ENCODE measurements around the gene TYW5. TPM values are rescaled to one million over a fixed set of nuclear protein-coding genes. Genes with fewer than 3 reads are reported as not detected.
A peak's percentile ranks its signal among the peaks of the same experiment; 100 is the strongest.

The TYW5 gene
- total RNA-seq, 2 donors from 2014 or later, result 16.0 to 16.3 TPM

- H3K27me3 ChIP-seq (ENCODE audit: control insufficient read depth, insufficient read depth, low read length, poor library complexity, severe bottlenecking), result no peaks in the 10 kb centered on the region
- peaks cover 35% of the 10 kb centered on the region for H3K36me3 Mint-ChIP-seq (ENCODE audit: low read depth)
- no peak overlapping the region for H3K9ac ChIP-seq (ENCODE audit: extremely low read depth, low read length, poor library complexity, severe bottlenecking)
- no peak overlapping the region for H3K27ac Mint-ChIP-seq
- peaks cover 73% of the 10 kb centered on the region for H3K36me3 ChIP-seq (ENCODE audit: control insufficient read depth, insufficient read depth, low read length)
- H3K9me3 Mint-ChIP-seq, result no peaks in the 10 kb centered on the region
- no peaks in the 10 kb centered on the region for H3K9me3 ChIP-seq (ENCODE audit: control insufficient read depth, low read length)
- no peak overlapping the region for H3K4me3 Mint-ChIP-seq
- no peak overlapping the region for H3K4me3 ChIP-seq (ENCODE audit: low read length)
- H3K4me1 ChIP-seq (ENCODE audit: control insufficient read depth, insufficient read depth, low read length), result no peaks in the 10 kb centered on the region
- TF ChIP-seq CTCF (conservative IDR thresholded peaks at IDR 0.05), result no peak
- 100% methylated on average over 1 of the region's 2 CpGs; no CpG with 5 or more reads in 1 of the 2 experiments for WGBS, 2 experiments (ENCODE audit: insufficient coverage in 1 of 2, insufficient read length in 1 of 2)
- H3K27me3 Mint-ChIP-seq (ENCODE audit: insufficient read depth), result no peaks in the 10 kb centered on the region
- DNase-seq, result no peak
- peaks cover 11% of the 10 kb centered on the region for H3K4me1 Mint-ChIP-seq
- no peak overlapping the region for H3K27ac ChIP-seq (ENCODE audit: low read depth, low read length)
Observed at GRCh38 chr2:199929262-199929661, 26.0 kb downstream of the TYW5 start.

GRCh38 chr2:199928626-199929025 is 26.7 kb downstream of the TYW5 start:
- no peak for TF ChIP-seq CTCF (conservative IDR thresholded peaks at IDR 0.05)
- H3K36me3 ChIP-seq (ENCODE audit: control insufficient read depth, insufficient read depth, low read length), result peaks cover 68% of the 10 kb centered on the region
- peaks cover 35% of the 10 kb centered on the region for H3K36me3 Mint-ChIP-seq (ENCODE audit: low read depth)

GRCh38 chr2:199928226-199928625 is 27.1 kb downstream of the TYW5 start:
- Histone ChIP-seq H3K27me3 (ENCODE audit: control insufficient read depth, insufficient read depth, low read length, poor library complexity, severe bottlenecking) (no peaks in the 10 kb centered on the region), H3K9ac (ENCODE audit: extremely low read depth, low read length, poor library complexity, severe bottlenecking) (no peak overlapping the region), H3K4me3 (ENCODE audit: low read length) (no peak overlapping the region), H3K9me3 (ENCODE audit: control insufficient read depth, low read length) (no peaks in the 10 kb centered on the region), H3K36me3 (ENCODE audit: control insufficient read depth, insufficient read depth, low read length) (peaks cover 64% of the 10 kb centered on the region), H3K27ac (ENCODE audit: low read depth, low read length) (no peak overlapping the region), H3K4me1 (ENCODE audit: control insufficient read depth, insufficient read depth, low read length) (no peaks in the 10 kb centered on the region)
- TF ChIP-seq CTCF (conservative IDR thresholded peaks at IDR 0.05), result no peak
- WGBS, 2 experiments (ENCODE audit: insufficient coverage in 1 of 2, insufficient read length in 1 of 2), result 72 to 73% methylated on average over 2 of the region's 2 CpGs
- H3K27ac Mint-ChIP-seq, result no peak overlapping the region
- no peaks in the 10 kb centered on the region for H3K27me3 Mint-ChIP-seq (ENCODE audit: insufficient read depth)
- DNase-seq, result no peak
- H3K9me3 Mint-ChIP-seq, result no peaks in the 10 kb centered on the region
- peaks cover 11% of the 10 kb centered on the region for H3K4me1 Mint-ChIP-seq
- H3K4me3 Mint-ChIP-seq, result no peak overlapping the region
- peaks cover 35% of the 10 kb centered on the region for H3K36me3 Mint-ChIP-seq (ENCODE audit: low read depth)

More at GRCh38 chr2:199928626-199929025, 26.7 kb downstream of the TYW5 start:
- Histone ChIP-seq H3K9ac (ENCODE audit: extremely low read depth, low read length, poor library complexity, severe bottlenecking) (no peak overlapping the region), H3K27me3 (ENCODE audit: control insufficient read depth, insufficient read depth, low read length, poor library complexity, severe bottlenecking) (no peaks in the 10 kb centered on the region), H3K27ac (ENCODE audit: low read depth, low read length) (peak overlapping the region; percentile 21), H3K9me3 (ENCODE audit: control insufficient read depth, low read length) (no peaks in the 10 kb centered on the region), H3K4me1 (ENCODE audit: control insufficient read depth, insufficient read depth, low read length) (no peaks in the 10 kb centered on the region), H3K4me3 (ENCODE audit: low read length) (no peak overlapping the region)
- no peak for DNase-seq
- no peaks in the 10 kb centered on the region for H3K9me3 Mint-ChIP-seq
- no peaks in the 10 kb centered on the region for H3K27me3 Mint-ChIP-seq (ENCODE audit: insufficient read depth)
- H3K4me3 Mint-ChIP-seq, result no peak overlapping the region
- no peak overlapping the region for H3K27ac Mint-ChIP-seq
- peaks cover 11% of the 10 kb centered on the region for H3K4me1 Mint-ChIP-seq
